Suprapubic skin (tissue), 3 donors: ENCODE data around the gene LGALS4.

Source experiments
- EP300 ChIP-seq: sonication (generic); formaldehyde crosslinking; IDR thresholded peaks from one replicate; pipeline ENCODE4 v1.6.1; 2017; ENCODE audit warnings: antibody characterized with exemption
- POLR2A ChIP-seq, 2 donors: fragments of 450-650 bp; IDR thresholded peaks; one replicate each; pipeline ENCODE4 v1.6.1; 2017; ENCODE audit warnings: antibody characterized with exemption in 2 of 2, mild to moderate bottlenecking in 2 of 2, moderate library complexity in 2 of 2
- TF ChIP-seq, protein P1 (sequence below), 2 donors: fragments of 200-600 bp in 1 of 2; fragments of 450-650 bp in 1 of 2; sonication (generic) in 1 of 2; IDR thresholded peaks; one replicate each; pipeline ENCODE4 v1.5.1; 2016 to 2019; ENCODE audit warnings: antibody characterized with exemption in 2 of 2, mild to moderate bottlenecking in 1 of 2, moderate library complexity in 1 of 2

GRCh38 chr19:38788478-38789243 lies 24.1 kb downstream of the LGALS4 start, which contains the start of gene LGALS7B:
- TF ChIP-seq, protein P1, sequence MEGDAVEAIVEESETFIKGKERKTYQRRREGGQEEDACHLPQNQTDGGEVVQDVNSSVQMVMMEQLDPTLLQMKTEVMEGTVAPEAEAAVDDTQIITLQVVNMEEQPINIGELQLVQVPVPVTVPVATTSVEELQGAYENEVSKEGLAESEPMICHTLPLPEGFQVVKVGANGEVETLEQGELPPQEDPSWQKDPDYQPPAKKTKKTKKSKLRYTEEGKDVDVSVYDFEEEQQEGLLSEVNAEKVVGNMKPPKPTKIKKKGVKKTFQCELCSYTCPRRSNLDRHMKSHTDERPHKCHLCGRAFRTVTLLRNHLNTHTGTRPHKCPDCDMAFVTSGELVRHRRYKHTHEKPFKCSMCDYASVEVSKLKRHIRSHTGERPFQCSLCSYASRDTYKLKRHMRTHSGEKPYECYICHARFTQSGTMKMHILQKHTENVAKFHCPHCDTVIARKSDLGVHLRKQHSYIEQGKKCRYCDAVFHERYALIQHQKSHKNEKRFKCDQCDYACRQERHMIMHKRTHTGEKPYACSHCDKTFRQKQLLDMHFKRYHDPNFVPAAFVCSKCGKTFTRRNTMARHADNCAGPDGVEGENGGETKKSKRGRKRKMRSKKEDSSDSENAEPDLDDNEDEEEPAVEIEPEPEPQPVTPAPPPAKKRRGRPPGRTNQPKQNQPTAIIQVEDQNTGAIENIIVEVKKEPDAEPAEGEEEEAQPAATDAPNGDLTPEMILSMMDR (IDR thresholded peaks at IDR 0.05): no peak
- no peak for TF ChIP-seq POLR2A (IDR thresholded peaks at IDR 0.05)
- TF ChIP-seq EP300: no peak
